ENCODE data around the gene INPP4B.

The INPP4B gene

DNA sequence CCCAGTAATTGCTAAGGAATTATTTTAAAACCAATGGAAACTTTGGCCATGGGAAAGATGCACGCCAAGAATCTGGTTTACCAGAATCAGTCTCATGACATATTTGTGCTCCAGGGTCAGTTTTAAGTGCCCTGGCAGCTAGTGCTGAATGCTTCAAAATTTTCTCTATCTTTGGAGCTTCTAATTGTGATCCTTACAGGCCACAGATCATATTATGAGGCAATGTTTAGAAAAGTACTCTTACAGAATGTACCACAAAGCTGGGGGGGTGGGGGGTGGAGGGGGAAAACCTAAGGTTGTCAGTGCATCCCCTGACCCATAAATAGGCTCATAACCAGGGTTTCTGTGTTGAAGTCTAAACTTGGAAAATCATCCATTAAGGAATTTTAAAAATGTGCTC is 514.5 kb downstream of the INPP4B start:
- no peak for DNase-seq

DNA sequence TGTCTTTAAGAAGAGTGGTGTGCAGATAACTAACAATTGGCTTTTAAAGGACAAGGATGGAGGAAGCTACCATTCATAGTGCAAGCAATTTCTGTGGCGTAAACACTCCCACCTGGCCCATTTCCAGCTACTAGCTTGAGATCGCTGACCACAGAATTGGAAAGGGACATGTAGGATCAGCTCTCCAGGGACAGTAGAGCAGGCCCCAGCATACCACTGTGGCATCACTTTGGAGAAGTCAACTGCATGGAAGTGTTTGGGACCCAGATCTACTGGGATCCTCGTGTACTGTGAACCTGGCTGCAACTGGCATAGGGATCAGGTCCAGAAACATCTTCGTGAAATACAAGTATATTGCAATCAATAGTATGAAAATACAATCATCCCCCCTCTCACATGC is 515.0 kb downstream of the INPP4B start:
- DNase-seq = no peak

DNA sequence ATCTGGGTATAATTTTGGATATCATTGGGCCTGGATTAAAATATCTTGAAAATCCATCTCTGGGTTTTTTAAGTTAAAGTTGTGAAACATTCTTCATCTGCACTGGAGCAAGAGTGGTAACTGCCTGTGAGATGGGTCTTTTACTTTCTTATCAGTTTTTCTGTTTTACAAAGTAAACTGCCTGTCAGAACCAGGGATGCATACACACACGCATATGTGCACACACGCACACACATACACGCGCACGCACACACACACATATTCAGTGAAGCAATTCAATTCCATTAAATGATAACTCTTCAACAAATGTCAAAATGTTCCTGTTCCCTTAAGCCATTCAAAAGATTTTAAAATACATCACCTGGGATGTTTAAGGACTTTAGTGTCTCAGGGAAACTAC is 515.8 kb downstream of the INPP4B start:
- no peak for DNase-seq

DNA sequence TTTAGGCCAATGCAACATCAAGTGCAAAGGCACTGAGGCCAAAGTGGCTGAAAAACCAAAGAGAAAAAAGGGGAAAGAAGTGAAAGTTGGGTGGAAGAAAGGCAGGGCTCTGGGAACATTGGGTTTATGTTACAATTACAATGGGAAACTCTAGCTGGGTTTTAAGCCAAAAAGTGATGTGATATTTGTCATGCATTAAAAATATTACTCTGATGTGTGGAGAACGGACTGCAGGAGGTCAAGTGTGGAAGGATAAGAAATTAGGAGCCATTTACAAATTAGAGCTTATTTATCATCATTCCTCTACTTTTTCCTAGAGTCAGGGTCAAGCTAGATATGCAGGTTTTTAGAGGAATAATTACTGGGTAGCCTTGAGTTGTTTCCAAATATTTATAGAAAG is 516.8 kb downstream of the INPP4B start:
- DNase-seq = no peak

DNA sequence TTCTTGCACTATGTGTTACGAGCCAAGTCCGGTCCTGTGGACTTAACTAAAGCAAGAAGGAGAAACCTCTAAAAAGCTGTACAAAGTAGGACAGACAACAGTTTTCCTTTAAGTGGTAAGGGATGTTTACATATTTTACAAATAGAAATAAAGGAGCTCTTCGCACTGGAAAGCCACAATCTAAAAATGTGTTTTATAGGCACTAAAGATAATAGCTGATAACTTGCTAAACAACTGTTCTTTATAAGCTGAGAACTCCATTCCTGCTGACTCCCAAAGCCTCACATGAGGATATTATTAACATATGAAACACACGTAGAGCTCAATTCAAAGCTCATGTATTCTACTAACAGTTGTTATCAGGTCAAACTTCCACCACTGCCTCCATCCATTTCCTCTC is 519.9 kb downstream of the INPP4B start:
- DNase-seq = no peak

DNA sequence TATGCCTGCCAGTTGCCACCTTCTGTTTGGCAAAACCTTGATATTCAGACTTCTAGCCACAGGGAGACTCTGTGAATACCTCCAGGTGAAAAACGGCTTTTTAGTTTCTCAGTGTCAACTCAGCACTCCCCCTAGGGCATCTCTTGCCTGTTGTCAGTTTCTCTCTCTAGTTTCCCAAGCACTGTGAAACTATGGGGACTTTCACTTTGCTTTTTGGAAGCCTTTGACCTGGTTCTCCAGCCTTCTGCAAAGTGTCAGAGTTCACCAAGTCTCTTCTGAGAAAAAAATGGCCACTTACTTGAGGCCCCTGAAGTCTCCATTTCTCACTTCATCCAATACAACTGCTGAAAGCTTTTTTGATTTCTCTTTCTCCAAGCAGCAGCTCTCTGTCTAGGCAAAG is 521.5 kb downstream of the INPP4B start:
- no peak for DNase-seq

DNA sequence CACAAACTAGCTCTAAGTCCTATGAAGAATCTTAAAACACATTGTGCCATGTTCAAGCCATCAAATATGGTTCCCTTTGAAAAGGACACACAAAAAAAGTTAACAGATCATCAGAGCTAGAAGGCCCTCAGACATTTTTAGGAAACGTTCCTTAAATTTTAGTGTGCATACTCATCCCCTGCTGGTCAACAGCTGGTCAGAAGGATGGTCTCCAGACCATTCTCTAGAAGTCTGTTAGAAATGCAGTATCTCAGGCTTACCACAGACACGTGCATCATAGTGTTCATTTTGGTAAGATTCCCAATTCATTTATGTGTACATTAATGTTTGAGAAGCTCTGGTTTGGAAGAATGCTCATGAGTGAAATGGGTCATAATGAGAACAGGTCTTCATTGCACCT is 523.1 kb downstream of the INPP4B start:
- DNase-seq = no peak

DNA sequence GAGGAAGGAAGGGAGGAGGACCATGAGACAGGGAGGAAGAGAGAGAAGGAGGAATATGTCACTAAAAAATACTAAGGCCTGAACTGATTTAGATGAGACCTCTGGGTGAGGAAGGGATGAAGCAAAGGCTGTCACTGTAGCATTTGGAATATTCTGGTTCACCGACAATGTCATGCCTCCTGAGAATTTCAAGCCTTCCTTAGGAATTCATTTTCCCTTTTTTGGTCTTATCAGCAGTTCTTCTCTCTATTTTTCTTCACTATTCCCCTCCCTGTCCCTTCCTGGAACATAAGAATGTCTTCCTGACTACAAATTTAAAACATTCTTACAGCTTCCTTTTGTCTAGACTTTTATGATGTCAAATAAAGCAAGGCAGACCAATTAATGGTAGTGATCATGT is 527.8 kb downstream of the INPP4B start:
- DNase-seq = no peak

DNA sequence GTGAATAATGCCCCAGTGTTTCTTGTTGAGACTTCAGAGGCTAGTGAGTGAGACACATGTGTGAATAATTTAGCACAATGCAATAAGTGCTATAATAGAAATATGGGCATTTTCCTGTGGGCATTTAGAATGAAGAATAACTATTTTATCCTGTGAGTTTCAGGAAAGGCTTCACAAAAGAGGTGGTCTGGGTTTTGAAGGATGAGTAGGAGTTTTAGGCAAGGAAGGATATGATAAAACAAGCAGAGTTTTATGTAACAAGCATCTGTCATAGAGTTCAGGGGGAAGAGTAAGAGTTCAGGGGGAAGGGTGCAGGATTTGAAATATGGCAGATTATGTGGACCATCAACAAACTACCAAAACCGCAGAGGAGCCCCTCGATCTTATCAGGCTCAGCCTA is 529.2 kb downstream of the INPP4B start:
- DNase-seq = no peak

DNA sequence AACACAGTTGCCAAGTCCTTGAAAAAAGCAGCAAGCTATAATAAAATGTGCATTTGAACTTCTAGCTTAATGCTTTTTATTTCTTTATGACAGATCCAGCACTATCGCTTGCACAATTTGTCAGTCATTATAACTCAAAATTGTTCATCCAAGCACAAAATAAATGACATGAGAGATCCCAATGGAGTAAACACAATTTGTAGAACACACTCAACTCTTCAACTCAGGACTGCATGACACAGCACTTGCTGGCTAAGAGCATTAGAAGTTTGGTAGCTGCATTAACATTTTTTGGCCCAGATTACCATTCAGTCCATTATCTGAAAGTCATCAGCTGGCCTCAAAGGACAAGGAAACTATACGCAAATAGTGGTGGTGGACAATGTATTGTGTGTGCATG is 530.1 kb downstream of the INPP4B start:
- no peak for DNase-seq

DNA sequence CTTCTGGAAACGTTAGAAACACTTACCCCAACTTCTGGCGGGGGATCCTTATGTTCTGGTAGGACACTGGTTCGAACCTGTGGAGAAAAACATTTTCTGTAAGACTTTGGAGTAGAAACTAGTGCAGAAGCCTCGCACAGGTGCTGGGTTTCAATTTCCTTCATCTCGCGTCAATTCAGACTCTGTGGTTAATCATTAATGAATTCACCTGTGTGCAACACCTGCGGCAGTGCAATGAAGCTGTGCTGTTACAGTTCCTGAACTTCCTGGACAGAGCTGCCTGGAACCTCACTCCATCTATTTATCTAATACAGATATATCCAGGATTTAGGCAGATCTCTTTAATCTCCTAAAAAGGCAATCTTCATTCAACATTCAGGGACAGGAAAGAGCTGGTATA is 531.4 kb downstream of the INPP4B start:
- no peak for DNase-seq

DNA sequence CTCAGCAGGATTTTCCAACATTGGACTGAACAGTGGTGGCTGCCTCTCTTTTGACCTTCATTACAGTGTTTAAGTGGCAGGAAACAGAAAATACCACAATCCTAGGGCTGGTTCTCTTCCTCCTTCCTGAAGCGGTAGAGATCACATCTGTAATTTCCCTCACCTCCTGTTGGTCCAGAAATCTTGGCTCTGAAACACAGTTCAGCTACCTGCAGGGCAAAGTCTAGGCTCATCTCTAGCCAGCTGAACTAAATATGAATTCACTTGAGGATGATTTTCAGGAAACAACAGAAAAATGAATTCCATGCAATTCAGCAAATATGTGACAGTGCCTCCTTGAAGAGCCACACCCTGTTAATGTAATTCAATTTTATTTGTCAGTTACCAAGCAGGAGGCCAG is 531.9 kb downstream of the INPP4B start:
- DNase-seq = no peak

DNA sequence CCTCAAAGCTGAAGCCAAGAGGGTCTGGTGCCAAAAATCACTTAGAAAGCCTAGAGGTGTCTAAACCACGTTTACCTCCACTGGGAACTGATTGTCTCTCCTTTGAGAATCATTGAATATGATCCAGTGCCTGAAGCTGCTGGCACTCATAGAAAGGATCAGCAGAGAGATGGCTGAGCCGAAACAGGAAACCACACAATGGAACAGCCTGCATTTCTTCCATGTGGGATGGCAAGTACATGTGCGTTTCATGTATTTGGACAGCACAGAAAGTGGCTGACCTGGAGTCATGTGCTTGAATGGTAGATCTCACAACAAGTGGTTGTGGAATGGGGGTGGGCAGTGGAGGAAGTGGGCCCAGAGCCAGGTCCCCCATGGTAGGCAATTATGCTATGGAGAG is 533.7 kb downstream of the INPP4B start:
- no peak for DNase-seq

DNA sequence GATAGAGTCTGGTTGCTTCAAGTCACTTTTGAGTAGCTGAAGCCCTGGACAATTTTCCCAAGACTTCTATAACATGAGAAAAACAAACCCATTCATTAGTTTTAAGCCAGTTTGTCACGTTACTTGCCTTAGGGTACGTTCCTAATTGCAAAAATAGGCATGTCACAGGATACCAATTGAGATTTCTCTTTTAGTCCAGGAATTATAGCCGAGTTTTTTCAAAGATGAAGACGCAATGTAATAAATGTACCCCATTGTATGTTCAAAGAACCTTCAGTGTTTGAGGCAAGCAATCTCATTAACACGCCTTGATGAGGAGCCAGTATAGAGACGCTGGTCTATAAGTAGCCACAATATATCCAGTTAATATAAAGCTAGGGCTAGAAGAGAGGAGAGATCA is 534.2 kb downstream of the INPP4B start:
- no peak for DNase-seq

DNA sequence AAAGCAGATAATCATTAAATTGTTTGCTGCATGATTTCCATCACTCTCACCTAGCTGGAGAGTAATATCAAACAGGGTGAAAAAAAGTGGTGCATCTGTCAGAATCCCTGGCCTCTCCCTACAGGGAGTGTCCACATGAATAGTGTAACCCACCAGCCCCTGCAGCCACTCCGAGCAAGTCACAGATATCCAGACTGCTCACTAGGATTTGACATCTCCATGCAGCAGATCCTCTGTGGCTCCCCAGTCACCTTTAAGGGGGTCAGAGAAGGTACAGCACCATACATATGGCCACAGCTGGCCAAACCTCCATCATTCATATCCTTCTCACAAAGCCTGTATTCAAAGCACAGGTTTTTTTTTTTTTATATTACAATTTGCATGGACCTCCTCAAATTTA is 536.3 kb downstream of the INPP4B start:
- no peak for DNase-seq

DNA sequence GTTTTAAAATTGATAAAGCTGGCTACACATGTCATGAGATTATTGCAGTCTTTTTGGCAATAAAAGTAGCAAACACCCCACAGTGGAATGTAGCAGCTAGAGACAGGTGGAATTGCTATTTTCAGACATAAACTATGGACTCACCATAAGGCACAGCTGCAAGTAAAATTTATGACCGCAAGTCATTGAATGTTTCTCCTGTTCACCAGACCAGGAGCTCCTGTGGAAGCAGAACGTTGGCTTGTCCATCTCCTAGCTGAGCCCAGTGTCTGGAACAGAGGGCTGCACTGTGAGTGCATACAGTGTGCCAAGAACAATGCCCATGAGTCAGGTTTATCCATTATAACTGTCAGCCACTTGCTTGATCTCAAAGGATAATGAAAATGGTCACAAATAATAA is 538.2 kb downstream of the INPP4B start:
- no peak for DNase-seq

DNA sequence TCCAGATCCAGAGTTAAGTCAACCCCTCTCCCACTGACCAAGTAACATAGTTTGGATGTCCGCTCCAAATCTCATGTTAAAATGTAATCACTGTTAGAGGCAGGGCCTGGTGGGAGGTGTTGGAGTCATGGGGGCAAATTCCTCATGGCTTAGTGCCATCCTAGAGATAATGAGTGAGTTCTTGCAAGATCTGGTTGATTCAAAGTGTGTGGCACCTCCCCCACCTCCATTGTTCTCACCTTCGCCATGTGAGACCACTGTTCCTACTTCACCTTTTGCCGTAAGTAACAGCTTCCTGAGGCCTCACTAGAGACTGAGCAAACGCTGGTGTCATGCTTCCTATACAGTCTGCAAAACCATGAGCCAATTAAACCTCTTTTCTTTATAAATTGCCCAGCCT is 548.8 kb downstream of the INPP4B start:
- no peak for DNase-seq

DNA sequence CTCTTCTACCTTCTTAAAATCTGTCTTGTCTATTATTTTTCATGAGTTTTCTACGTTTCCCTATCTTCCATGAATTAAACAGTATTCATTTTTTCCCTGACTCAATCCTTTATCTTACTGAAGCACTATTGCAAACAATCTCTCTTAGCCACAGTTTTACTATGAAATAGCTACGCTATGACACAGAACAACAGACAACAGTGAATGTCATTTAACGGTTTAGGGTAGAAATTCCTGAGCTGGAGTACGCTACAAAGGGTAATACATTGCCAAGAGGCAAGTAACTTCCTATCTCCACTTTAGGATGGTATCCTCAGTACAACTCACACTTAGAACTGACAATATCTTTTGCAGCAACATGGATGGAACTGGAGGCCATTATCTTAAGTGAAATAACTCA is 552.6 kb downstream of the INPP4B start:
- DNase-seq = no peak

DNA sequence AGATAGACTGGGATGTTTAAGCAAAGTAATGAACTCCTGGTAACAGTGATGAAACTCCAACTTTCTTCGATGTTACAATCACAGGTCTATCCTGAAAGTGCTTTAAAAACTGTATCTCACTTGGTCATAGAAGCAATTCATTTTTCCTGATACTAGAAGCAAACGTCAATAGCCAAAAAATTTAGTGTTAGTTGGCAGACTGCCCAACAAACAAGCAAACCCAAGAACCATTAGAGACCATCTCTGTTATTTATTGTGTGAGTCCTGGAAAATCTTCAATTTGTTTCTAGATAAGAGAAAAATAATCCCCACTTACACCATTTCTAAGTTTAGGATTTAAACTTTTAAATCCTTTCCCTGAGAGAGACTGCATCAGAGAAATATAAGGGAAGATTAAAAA is 553.9 kb downstream of the INPP4B start:
- no peak for DNase-seq

DNA sequence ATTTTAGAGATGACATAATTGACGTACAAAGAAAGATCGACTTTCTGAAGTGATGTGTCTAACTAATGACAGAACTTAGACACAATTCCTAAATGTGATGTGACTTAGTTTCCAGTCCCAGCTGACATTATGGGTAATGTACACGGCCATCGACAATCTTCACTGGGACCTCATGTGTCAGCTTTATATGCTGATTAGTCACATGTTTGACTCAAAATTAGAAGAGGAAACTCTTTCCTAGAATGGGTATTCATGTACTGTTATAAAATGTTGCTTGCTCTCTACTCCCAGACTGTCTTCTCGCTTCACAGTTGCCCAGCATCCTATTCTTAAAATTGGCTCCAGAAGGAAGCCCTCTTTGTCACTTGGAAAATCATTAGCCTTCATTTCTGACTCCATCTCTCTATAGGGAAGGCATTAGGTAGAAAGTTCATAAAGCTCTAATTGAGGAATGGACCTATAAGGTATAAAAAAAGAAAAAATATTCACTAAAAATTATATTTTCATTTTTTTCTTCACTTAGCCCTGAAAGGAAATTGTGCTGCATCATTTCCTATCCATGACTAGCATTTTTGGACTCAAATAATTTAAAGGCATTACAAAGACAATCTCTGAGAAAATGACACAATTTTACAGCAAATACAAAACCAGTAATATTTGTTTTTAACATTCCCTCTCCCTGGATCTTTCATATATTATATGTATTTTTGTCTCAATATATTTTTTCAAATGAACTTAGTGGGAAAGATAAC is 554.6 kb downstream of the INPP4B start:
- no peak for DNase-seq

DNA sequence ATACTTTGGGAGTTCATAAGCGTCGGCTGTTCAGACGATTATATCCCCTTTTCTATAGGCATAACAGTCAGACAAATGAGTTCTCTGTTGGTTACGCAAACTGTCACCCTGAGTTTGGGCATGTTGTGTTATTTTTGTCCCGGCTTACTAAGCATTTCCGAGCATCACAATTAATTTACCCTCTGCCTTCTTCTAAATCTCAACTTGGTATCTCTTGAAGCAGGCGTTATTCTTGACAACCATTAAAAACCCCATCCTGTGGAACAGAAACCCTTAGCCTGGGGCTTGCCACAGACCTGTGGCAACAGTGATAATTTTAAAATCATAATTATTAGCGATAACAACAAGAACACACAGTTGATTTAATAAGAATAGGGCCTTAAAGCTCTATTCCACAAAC is 558.7 kb downstream of the INPP4B start:
- DNase-seq = no peak

DNA sequence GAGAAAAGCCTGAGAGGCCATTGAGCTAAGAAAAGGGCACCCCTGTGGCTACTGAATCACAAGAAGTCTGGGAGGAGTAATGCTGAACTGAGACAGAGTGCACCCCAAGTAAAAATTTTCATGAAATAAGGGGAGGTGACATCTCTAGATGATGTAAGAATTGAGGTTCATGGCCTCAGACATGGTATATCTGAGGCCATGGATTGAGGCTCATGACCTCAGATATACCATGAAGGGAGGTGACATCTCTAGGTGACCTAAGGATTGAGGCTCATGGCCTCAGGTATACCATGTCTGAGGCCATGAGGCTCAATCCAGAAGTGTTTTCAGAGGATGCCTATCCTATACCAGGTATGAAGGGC is 560.9 kb downstream of the INPP4B start:
- no peak for DNase-seq

DNA sequence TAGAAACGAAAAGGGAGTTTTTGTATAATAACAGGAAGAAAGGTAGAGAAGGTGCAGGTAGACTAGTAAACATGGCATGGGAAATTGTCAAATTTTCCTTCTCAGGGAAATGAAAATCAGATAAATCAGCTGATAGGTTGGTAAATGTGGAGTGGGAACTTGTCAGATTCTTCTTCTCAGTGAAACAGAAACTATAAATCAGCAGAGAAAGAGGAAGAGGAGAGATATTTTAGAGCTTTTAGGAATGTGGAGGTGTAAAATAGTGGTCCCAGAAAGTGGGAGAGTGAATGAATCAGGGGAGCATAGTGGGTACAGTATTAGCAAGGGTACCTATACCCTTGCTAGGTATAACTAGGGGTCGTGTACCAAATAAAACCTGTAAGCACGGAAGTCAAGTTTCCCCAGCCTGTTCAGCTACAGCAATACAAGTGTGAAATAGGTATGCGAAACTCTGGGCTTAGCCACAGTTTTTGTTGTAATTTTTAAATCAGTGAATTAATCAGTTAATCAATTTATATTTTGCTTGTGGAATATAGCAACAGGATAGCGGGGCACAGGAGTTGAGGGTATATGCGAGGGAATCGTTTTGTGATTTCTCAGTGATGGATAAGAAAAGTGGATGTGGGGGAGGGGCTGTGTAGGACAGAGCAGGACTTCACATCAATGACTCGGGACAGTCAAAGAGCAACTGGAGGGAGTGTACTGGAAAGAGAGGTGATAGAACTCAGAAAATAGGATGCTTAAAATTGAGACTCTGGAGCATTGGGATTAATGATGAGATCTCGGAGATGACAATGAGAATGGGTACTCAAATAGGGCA is 561.5 kb downstream of the INPP4B start:
- DNase-seq = no peak

DNA sequence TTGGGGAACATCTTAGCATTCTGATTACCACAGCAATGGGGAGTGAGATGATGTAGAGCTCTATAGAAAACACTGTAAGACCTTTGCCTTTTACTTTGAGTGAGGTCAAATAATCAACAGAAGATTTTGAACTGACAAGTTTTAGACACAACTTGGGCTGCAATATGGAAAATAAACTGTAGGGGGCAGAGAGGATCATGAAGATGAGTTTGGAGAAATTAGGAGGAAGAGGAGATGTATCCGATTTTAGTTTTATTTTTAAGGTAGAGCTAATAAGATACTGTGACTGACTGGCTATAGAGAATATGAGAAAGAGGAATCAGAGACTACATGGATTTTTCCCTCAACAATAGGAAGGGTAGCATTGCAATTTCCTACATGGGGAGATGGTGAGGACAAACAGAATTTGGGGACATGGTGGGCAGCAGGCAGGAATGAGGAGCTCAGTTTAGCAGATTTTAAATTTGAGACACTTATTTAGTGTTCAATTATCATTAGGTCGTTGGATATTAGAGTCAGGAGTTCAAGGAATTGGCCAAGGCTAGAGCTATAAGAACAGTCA is 563.1 kb downstream of the INPP4B start:
- no peak for DNase-seq

DNA sequence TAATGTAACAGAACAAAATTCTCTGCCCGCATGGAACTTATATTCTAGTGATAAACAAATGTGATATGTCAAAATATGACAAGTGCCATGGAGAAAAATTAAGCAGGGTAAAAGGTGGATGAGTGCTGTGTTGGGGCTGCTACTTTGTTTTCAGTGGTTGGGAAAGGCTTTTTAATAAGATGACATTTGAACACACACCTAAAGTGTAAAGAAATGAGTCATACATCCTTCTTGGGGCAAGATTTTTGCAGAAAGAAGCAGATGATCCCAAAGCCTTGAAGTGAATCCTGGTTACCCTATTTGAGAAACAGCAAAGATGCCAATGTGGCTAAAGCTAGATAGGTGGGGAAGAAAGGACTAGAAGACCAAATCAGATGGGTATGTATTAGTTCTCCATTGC is 564.1 kb downstream of the INPP4B start:
- no peak for DNase-seq
